Measurements from ENCODE around the gene KRT23. TPM values are rescaled to one million over a fixed set of nuclear protein-coding genes. Genes with fewer than 3 reads are reported as not detected.

Gene KRT23
- polyA plus RNA-seq, 1 experiment: 0.06 TPM

DNA sequence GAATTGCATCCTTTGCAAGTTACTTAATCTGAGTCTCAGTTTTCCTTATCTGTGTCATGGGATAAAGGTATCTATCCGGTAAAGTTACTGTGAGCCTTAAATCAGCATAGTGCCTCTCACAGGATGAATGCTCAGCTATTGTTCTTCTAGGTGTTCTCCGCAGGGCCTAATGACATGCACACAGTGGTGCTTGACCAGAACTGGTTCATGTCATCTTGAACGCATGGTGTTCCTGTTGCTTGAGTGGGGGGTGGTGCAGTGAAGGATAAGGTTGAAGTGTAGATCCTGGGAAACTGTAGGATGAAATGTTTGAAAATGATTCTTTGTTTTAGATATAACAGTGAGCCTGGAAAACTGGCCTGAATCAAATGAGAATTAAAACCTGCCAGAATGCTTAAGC, 42.7 kb upstream of the KRT23 start:
- TF ChIP-seq, protein P1, sequence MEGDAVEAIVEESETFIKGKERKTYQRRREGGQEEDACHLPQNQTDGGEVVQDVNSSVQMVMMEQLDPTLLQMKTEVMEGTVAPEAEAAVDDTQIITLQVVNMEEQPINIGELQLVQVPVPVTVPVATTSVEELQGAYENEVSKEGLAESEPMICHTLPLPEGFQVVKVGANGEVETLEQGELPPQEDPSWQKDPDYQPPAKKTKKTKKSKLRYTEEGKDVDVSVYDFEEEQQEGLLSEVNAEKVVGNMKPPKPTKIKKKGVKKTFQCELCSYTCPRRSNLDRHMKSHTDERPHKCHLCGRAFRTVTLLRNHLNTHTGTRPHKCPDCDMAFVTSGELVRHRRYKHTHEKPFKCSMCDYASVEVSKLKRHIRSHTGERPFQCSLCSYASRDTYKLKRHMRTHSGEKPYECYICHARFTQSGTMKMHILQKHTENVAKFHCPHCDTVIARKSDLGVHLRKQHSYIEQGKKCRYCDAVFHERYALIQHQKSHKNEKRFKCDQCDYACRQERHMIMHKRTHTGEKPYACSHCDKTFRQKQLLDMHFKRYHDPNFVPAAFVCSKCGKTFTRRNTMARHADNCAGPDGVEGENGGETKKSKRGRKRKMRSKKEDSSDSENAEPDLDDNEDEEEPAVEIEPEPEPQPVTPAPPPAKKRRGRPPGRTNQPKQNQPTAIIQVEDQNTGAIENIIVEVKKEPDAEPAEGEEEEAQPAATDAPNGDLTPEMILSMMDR (IDR thresholded peaks at IDR 0.05; ENCODE audit: low read depth, low read length): no peak
- no peak for DNase-seq (ENCODE audit: low read depth, low spot score)
- Histone ChIP-seq H3K27me3 (ENCODE audit: control insufficient read depth, insufficient read depth, low read length) (no peaks in the 10 kb centered on the region), H3K27ac (ENCODE audit: low read depth, low read length) (no peak overlapping the region), H3K9me3 (ENCODE audit: control insufficient read depth, insufficient read depth, low read length) (no peaks in the 10 kb centered on the region), H3K4me3 (ENCODE audit: low read depth, low read length) (no peak overlapping the region)
- CTCF ChIA-PET: interaction anchor here (1.1 kb wide), 1 partner anchor 342 kb away, joined by 3 read pairs; no protein-coding TSS in a partner anchor
- POLR2A ChIA-PET: no interaction called here

DNA sequence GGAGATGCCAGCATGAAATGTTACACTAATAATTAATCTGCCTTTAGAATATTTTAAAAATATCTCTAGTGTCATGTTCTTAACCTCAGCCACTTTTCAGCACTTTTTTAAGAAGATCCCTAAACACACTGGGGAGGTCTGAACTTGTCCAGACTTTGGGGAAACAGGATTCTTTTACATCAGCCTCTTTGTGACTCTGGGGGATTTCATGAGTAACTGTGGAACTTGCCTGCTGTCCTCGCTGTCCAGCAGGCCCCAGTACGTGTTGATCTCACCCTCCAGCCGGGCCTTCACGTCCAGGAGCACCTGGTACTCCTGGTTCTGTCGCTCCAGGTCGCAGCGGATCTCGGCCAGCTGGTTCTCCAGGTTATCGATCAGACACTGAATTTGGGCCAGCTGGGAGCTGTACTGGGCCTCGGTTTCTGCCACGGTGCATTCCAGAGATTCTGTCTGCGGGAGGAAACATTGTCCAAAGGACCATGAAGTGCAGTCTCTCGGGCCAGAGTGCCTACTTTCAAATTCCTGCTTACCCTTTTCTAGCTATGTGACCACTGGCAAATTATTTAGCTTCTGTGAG, 41.2 kb upstream of the KRT23 start:
- ChIA-PET POLR2A (no interaction called here), CTCF (no interaction called here)
- no peaks in the 10 kb centered on the region for H3K9me3 ChIP-seq (ENCODE audit: control insufficient read depth, insufficient read depth, low read length)
- no peaks in the 10 kb centered on the region for H3K27me3 ChIP-seq (ENCODE audit: control insufficient read depth, insufficient read depth, low read length)
- TF ChIP-seq, protein P1 (IDR thresholded peaks at IDR 0.05; ENCODE audit: low read depth, low read length): no peak
- no peak overlapping the region for H3K4me3 ChIP-seq (ENCODE audit: low read depth, low read length)
- no peak for DNase-seq (ENCODE audit: low read depth, low spot score)
- no peak overlapping the region for H3K27ac ChIP-seq (ENCODE audit: low read depth, low read length)

DNA sequence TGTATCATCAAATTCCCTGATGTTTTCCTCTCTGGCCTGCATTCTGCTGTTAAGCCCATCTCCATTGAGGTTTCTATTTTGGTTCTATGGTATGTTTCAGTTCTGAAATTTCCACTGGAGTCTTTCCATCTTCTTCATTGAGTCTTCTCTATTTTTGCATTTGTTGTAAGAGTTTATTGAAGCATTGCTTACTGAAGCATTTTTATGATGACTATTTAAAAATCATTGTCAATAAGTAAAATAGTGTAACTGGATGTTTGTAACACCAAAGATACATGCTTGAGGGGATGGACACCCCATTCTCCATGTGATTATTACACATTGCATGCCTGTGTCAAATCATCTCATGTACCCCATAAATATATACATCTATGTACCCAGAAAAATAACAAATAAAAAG, 38.1 kb upstream of the KRT23 start:
- POLR2A ChIA-PET: no interaction called here
- no peak for DNase-seq (ENCODE audit: low read depth, low spot score)
- TF ChIP-seq, protein P1 (IDR thresholded peaks at IDR 0.05; ENCODE audit: low read depth, low read length): no peak
- CTCF ChIA-PET: interaction anchor here (0.6 kb wide), 1 partner anchor 126 kb away, joined by 4 read pairs; no protein-coding TSS in a partner anchor
- Histone ChIP-seq H3K27ac (ENCODE audit: low read depth, low read length) (no peak overlapping the region), H3K9me3 (ENCODE audit: control insufficient read depth, insufficient read depth, low read length) (no peaks in the 10 kb centered on the region), H3K4me3 (ENCODE audit: low read depth, low read length) (no peak overlapping the region), H3K27me3 (ENCODE audit: control insufficient read depth, insufficient read depth, low read length) (no peaks in the 10 kb centered on the region)

DNA sequence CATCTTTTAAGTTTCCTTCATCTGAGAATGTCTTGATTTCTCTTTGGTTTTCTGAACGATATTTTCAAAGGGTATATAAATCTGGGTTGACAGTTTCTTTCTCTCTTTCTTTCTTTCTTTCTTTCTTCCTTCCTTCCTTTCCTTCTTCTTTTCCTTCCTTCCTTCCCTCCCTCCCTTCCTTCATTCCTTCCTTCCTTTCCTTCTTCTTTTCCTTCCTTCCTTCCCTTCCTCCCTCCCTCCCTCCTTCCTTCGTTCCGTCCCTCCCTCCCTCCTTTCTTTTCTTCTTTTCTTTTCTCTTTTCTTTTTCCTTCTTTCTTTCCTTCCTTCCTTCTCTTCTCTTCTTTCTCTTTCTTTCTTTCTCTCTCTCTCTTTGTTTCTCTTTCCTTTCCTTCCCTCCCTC, 36.9 kb upstream of the KRT23 start:
- Histone ChIP-seq H3K27ac (ENCODE audit: low read depth, low read length) (no peak overlapping the region), H3K27me3 (ENCODE audit: control insufficient read depth, insufficient read depth, low read length) (no peaks in the 10 kb centered on the region), H3K4me3 (ENCODE audit: low read depth, low read length) (no peak overlapping the region), H3K9me3 (ENCODE audit: control insufficient read depth, insufficient read depth, low read length) (no peaks in the 10 kb centered on the region)
- TF ChIP-seq, protein P1 (IDR thresholded peaks at IDR 0.05; ENCODE audit: low read depth, low read length): no peak
- ChIA-PET CTCF (no interaction called here), POLR2A (no interaction called here)
- no peak for DNase-seq (ENCODE audit: low read depth, low spot score)

DNA sequence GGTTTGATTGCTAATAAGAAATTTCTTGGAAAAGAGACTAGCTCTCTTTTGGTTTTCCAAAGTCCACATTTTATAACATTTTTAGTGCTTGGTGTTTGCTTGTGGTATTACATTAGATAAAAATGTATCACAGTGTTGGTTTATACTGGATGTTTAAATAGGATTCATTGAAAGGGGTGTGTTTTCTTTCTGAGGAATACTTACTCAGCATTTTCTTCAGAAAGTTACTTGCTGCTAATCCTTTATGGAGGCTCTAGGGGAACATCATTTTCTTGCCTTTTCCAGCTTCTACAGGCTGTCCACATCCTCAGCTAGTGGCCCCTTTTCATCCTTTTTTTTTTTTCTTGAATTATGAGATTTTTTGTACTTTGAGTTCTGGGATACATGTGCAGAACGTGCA, 30.1 kb upstream of the KRT23 start:
- DNase-seq (ENCODE audit: low read depth, low spot score): no peak
- ChIA-PET POLR2A (no interaction called here), CTCF (no interaction called here)

More for the DNA sequence above, 30.1 kb upstream of the KRT23 start:
- Histone ChIP-seq H3K4me3 (ENCODE audit: low read depth, low read length) (no peak overlapping the region), H3K27me3 (ENCODE audit: control insufficient read depth, insufficient read depth, low read length) (no peaks in the 10 kb centered on the region), H3K9me3 (ENCODE audit: control insufficient read depth, insufficient read depth, low read length) (peaks cover 14% of the 10 kb centered on the region), H3K27ac (ENCODE audit: low read depth, low read length) (no peak overlapping the region)
- TF ChIP-seq, protein P1 (IDR thresholded peaks at IDR 0.05; ENCODE audit: low read depth, low read length): no peak
